Gastroesophageal sphincter (tissue), 4 donors: ENCODE measurements around the gene TOMM34. TPM values are rescaled to one million over a fixed set of nuclear protein-coding genes. Genes with fewer than 3 reads are reported as not detected.
A peak's percentile ranks its signal among the peaks of the same experiment; 100 is the strongest.

Experiments
- ATAC-seq: fragments of 150-250 bp; one replicate; pipeline ENCODE4 v1.9.1; 2016; ENCODE audit warnings: mild to moderate bottlenecking, moderate library complexity
- H3K27ac ChIP-seq, 4 donors: fragments of 200-600 bp; sonication (generic) in 3 of 4; 1 replicate in 3 of 4; 2 replicates in 1 of 4; pipeline ENCODE4 v1.5.1; 2016 to 2019
- H3K27me3 ChIP-seq: fragments of 200-600 bp; sonication (generic); one replicate; pipeline ENCODE4 v1.5.1; 2019
- H3K36me3 ChIP-seq, 2 donors: fragments of 200-600 bp; sonication (generic); one replicate each; pipeline ENCODE4 v1.5.1; 2019; ENCODE audit warnings: control low read depth in 1 of 2
- H3K4me1 ChIP-seq, 3 donors: fragments of 200-600 bp; sonication (generic); 1 replicate in 2 of 3; 2 replicates in 1 of 3; pipeline ENCODE4 v1.5.1; 2016 to 2019; ENCODE audit warnings: control low read depth in 2 of 3
- H3K4me3 ChIP-seq, 2 donors: fragments of 200-600 bp; sonication (generic); one replicate each; pipeline ENCODE4 v1.5.1; 2019; ENCODE audit warnings: mild to moderate bottlenecking in 1 of 2, moderate library complexity in 1 of 2
- H3K9me3 ChIP-seq, 3 donors: fragments of 200-600 bp; sonication (generic); one replicate each; pipeline ENCODE4 v1.5.1; 2017 to 2019; ENCODE audit warnings: control low read depth in 2 of 3
- EP300 ChIP-seq: sonication (generic); formaldehyde crosslinking; IDR thresholded peaks from one replicate; pipeline ENCODE4 v1.6.1; 2017; ENCODE audit warnings: antibody characterized with exemption, mild to moderate bottlenecking
- POLR2A ChIP-seq, 2 donors: fragments of 450-650 bp; IDR thresholded peaks; one replicate each; pipeline ENCODE4 v1.6.1; 2017; ENCODE audit warnings: antibody characterized with exemption in 2 of 2, mild to moderate bottlenecking in 2 of 2, moderate library complexity in 1 of 2
- POLR2AphosphoS5 ChIP-seq: sonication (generic); formaldehyde crosslinking; IDR thresholded peaks from one replicate; pipeline ENCODE4 v1.6.1; 2017; ENCODE audit warnings: antibody characterized with exemption
- WGBS, 2 donors: methylation state at CpG; one replicate each; pipeline ENCODE4 v1.1.5; 2018; ENCODE audit warnings: low coverage in 1 of 2; 5-methylcytosine and 5-hydroxymethylcytosine counted together
- total RNA-seq, 4 donors: library from RNA; depleted of rRNA; stranded (reverse); fragments of >200 nt; gene quantifications; one replicate each; pipeline ENCODE4 v1.1.0, GENCODE V29; 2016
- TF ChIP-seq, protein P1 (sequence below), 4 experiments: fragments of 200-600 bp in 2 of 4; fragments of 450-650 bp in 2 of 4; sonication (generic) in 1 of 4; IDR thresholded peaks; one replicate each; pipeline ENCODE4 v1.5.1; 2017 to 2019; ENCODE audit warnings: antibody characterized with exemption in 4 of 4, mild to moderate bottlenecking in 2 of 4, moderate library complexity in 2 of 4

The TOMM34 gene
- total RNA-seq, 4 donors from 2014 or later = 6.8 to 16.5 (median 13.8) TPM

- H3K36me3 ChIP-seq = no peaks in the 10 kb centered on the region
- 32 to 50% methylated on average over 5 of the region's 5 CpGs for WGBS, 2 donors
- no peaks in the 10 kb centered on the region for H3K27me3 ChIP-seq
- peak overlapping the region; percentile 63 to 91 for H3K4me3 ChIP-seq
- peak overlapping the region; percentile 66 to 91 (median 87) for H3K27ac ChIP-seq
- TF ChIP-seq POLR2A (IDR thresholded peaks at IDR 0.05) (no peak), POLR2AphosphoS5 (no peak), EP300 (no peak)
- TF ChIP-seq, protein P1, sequence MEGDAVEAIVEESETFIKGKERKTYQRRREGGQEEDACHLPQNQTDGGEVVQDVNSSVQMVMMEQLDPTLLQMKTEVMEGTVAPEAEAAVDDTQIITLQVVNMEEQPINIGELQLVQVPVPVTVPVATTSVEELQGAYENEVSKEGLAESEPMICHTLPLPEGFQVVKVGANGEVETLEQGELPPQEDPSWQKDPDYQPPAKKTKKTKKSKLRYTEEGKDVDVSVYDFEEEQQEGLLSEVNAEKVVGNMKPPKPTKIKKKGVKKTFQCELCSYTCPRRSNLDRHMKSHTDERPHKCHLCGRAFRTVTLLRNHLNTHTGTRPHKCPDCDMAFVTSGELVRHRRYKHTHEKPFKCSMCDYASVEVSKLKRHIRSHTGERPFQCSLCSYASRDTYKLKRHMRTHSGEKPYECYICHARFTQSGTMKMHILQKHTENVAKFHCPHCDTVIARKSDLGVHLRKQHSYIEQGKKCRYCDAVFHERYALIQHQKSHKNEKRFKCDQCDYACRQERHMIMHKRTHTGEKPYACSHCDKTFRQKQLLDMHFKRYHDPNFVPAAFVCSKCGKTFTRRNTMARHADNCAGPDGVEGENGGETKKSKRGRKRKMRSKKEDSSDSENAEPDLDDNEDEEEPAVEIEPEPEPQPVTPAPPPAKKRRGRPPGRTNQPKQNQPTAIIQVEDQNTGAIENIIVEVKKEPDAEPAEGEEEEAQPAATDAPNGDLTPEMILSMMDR (IDR thresholded peaks at IDR 0.05) = no peak
- no peak for ATAC-seq
- H3K4me1 ChIP-seq = peaks cover 0 to 54% (median 6%) of the 10 kb centered on the region in 3 donors
- no peaks in the 10 kb centered on the region for H3K9me3 ChIP-seq
Measured at GRCh38 chr20:44965651-44966029, 5.4 kb upstream of the TOMM34 start.

GRCh38 chr20:44963325-44964215 is 3.4 kb upstream of the TOMM34 start:
- Histone ChIP-seq H3K27ac (no peak overlapping the region), H3K4me3 (no peak overlapping the region), H3K9me3 (no peaks in the 10 kb centered on the region), H3K4me1 (peaks cover 0 to 49% (median 6%) of the 10 kb centered on the region in 3 donors), H3K27me3 (no peaks in the 10 kb centered on the region), H3K36me3 (no peaks in the 10 kb centered on the region)
- 60 to 67% methylated on average over 1 of the region's 4 CpGs for WGBS, 2 donors
- TF ChIP-seq, protein P1 (IDR thresholded peaks at IDR 0.05) = no peak
- no peak for TF ChIP-seq EP300
- TF ChIP-seq POLR2AphosphoS5 = no peak
- TF ChIP-seq POLR2A (IDR thresholded peaks at IDR 0.05) = no peak
- no peak for ATAC-seq

DNA sequence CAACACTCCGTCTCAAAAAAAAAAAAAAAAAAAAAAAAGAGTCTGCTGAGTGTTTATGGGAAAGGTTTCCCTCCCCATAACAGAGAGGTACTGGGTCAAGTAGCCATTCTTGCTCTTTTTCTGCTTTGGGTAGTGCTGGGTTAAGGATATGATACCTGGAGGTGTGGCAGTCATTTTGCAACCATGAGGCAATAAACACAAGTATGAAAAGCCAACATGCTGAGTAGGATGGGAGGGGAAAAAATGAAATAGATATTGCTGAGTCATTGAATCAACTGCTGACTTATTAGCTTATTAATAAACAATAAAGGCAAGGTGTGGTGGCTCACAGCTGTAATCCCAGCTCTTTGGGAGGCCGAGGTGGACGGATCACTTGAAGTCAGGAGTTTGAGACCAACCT is 2.3 kb upstream of the TOMM34 start:
- Histone ChIP-seq H3K4me3 (no peak overlapping the region), H3K9me3 (no peaks in the 10 kb centered on the region), H3K36me3 (no peaks in the 10 kb centered on the region), H3K27ac (no peak overlapping the region), H3K4me1 (peaks cover 0 to 48% (median 6%) of the 10 kb centered on the region in 3 donors), H3K27me3 (no peaks in the 10 kb centered on the region)
- ATAC-seq = no peak
- WGBS, 2 donors = 96 to 100% methylated on average over 1 to 3 of the region's 3 CpGs
- TF ChIP-seq POLR2A (IDR thresholded peaks at IDR 0.05) (no peak), POLR2AphosphoS5 (no peak), EP300 (no peak)
- TF ChIP-seq, protein P1 (IDR thresholded peaks at IDR 0.05) = no peak

- no peaks in the 10 kb centered on the region for H3K27me3 ChIP-seq
- peaks cover 0 to 4% of the 10 kb centered on the region in 2 donors for H3K36me3 ChIP-seq
- H3K9me3 ChIP-seq = no peaks in the 10 kb centered on the region
- no peak overlapping the region for H3K4me3 ChIP-seq
- H3K4me1 ChIP-seq = peaks cover 0 to 42% (median under 1%) of the 10 kb centered on the region in 3 donors
- no peak overlapping the region for H3K27ac ChIP-seq
- no peak for ATAC-seq
- TF ChIP-seq EP300 (no peak), POLR2AphosphoS5 (no peak), POLR2A (IDR thresholded peaks at IDR 0.05) (no peak)
- TF ChIP-seq, protein P1 (IDR thresholded peaks at IDR 0.05) = no peak
- 60% methylated on average over 2 of the region's 3 CpGs; no CpG with 5 or more reads in 1 of the 2 donors for WGBS, 2 donors
Measured at GRCh38 chr20:44961870-44962267, 1.7 kb upstream of the TOMM34 start.
